Caco-2 (cell line): ENCODE data around the gene EXD3. TPM values are rescaled to one million over a fixed set of nuclear protein-coding genes. Genes with fewer than 3 reads are reported as not detected.

ENCODE experiments used
- BruUV-seq: library from RNA; stranded (reverse); fragments of 400-500 nt; replicated peaks from 2 replicates; lab custom pipeline; 2021; lab: Mats Ljungman, UMichigan
- CTCF ChIA-PET: fragments of 300-600 bp; sonication (Branson Sonifier 250); formaldehyde crosslinking; loops from one replicate; lab custom pipeline; 2022; ENCODE audit warnings: antibody characterized with exemption; lab: Charles Lee
- POLR2A ChIA-PET: fragments of 300-600 bp; sonication (Branson Sonifier 250); formaldehyde crosslinking; loops from one replicate; lab custom pipeline; 2022; ENCODE audit warnings: antibody characterized with exemption; lab: Charles Lee
- DNase-seq, 2 experiments: peaks; one replicate each; pipeline versions ENCODE4 v3.0.0 to v3.0.0-alpha.2; 2020 to 2022
- H3K27me3 ChIP-seq: replicated peaks from 2 replicates; pipeline ENCODE4 v1.6.0; 2011; ENCODE audit warnings: low read length; ENCODE audit not compliant: control insufficient read depth, insufficient read depth
- H3K36me3 ChIP-seq: 2 replicates; pipeline ENCODE4 v1.5.1; 2011; ENCODE audit warnings: low read length; ENCODE audit not compliant: control insufficient read depth, insufficient read depth
- H3K4me1 ChIP-seq: fragments of 250-450 bp; sonication (Bioruptor Pico); 2 replicates; pipeline ENCODE4 v1.5.1; 2020; ENCODE audit warnings: mild to moderate bottlenecking
- H3K4me3 ChIP-seq: 2 replicates; pipeline ENCODE4 v1.5.1; 2011; ENCODE audit warnings: low read depth, mild to moderate bottlenecking, control low read depth, low read length
- H3K9me3 ChIP-seq: fragments of 250-450 bp; sonication (Bioruptor Pico); 2 replicates; pipeline ENCODE4 v1.5.1; 2020; ENCODE audit warnings: mild to moderate bottlenecking, moderate library complexity
- H3K27ac Mint-ChIP-seq: one replicate; pipeline ENCODE4 v1.8.0; 2022; ENCODE audit warnings: mixed read lengths; ENCODE audit not compliant: unreplicated experiment
- H3K27me3 Mint-ChIP-seq: one replicate; pipeline ENCODE4 v1.8.0; 2022; ENCODE audit warnings: mixed read lengths; ENCODE audit not compliant: insufficient read depth, unreplicated experiment
- H3K36me3 Mint-ChIP-seq: one replicate; pipeline ENCODE4 v1.8.0; 2022; ENCODE audit warnings: mild to moderate bottlenecking, mixed read lengths; ENCODE audit not compliant: insufficient read depth, unreplicated experiment
- H3K4me1 Mint-ChIP-seq: one replicate; pipeline ENCODE4 v1.8.0; 2022; ENCODE audit warnings: low read depth, mixed read lengths; ENCODE audit not compliant: unreplicated experiment
- H3K4me3 Mint-ChIP-seq: one replicate; pipeline ENCODE4 v1.8.0; 2022; ENCODE audit warnings: mild to moderate bottlenecking, moderate library complexity, mixed read lengths; ENCODE audit not compliant: unreplicated experiment
- H3K9me3 Mint-ChIP-seq: one replicate; pipeline ENCODE4 v1.8.0; 2022; ENCODE audit warnings: mixed read lengths; ENCODE audit not compliant: unreplicated experiment
- intact Hi-C: fragments of 100-400 bp; cut with micrococcal nuclease; formaldehyde crosslinking; loops from one replicate; pipeline ENCODE4 v1.10.0; 2022; ENCODE audit not compliant: unreplicated experiment
- total RNA-seq: library from RNA; stranded (reverse); gene quantifications from 2 replicates; pipeline ENCODE4 v1.2.3, GENCODE V29; 2022
- TF ChIP-seq, protein P1 (sequence below), 2 experiments: fragments of 200-600 bp in 1 of 2; IDR thresholded peaks; 1 replicate in 1 of 2; 2 replicates in 1 of 2; pipeline versions ENCODE4 v1.5.1 to v1.8.0; 2011 to 2022; ENCODE audit warnings: antibody characterized with exemption in 1 of 2, control low read depth in 1 of 2, inconsistent platforms in 1 of 2, low read depth in 1 of 2, low read length in 1 of 2, mild to moderate bottlenecking in 1 of 2, moderate library complexity in 1 of 2; ENCODE audit not compliant: insufficient read depth in 1 of 2, severe bottlenecking in 1 of 2, unreplicated experiment in 1 of 2

Gene EXD3
- total RNA-seq, 1 experiment from 2014 or later: 10.9 TPM

- Mint-ChIP-seq H3K27me3 (no peaks in the 10 kb centered on the region), H3K27ac (no peak overlapping the region), H3K36me3 (no peaks in the 10 kb centered on the region), H3K4me1 (no peaks in the 10 kb centered on the region), H3K4me3 (no peak overlapping the region), H3K9me3 (no peaks in the 10 kb centered on the region)
- intact Hi-C loops: no loop called here
- H3K27me3 ChIP-seq: no peaks in the 10 kb centered on the region
- H3K9me3 ChIP-seq: no peaks in the 10 kb centered on the region
- BruUV-seq: no TSS peak
- peaks cover 54% of the 10 kb centered on the region for H3K4me1 ChIP-seq
- TF ChIP-seq, protein P1, sequence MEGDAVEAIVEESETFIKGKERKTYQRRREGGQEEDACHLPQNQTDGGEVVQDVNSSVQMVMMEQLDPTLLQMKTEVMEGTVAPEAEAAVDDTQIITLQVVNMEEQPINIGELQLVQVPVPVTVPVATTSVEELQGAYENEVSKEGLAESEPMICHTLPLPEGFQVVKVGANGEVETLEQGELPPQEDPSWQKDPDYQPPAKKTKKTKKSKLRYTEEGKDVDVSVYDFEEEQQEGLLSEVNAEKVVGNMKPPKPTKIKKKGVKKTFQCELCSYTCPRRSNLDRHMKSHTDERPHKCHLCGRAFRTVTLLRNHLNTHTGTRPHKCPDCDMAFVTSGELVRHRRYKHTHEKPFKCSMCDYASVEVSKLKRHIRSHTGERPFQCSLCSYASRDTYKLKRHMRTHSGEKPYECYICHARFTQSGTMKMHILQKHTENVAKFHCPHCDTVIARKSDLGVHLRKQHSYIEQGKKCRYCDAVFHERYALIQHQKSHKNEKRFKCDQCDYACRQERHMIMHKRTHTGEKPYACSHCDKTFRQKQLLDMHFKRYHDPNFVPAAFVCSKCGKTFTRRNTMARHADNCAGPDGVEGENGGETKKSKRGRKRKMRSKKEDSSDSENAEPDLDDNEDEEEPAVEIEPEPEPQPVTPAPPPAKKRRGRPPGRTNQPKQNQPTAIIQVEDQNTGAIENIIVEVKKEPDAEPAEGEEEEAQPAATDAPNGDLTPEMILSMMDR (IDR thresholded peaks at IDR 0.05; ENCODE audit: insufficient read depth in 1 of 2, low read depth in 1 of 2, low read length in 1 of 2, severe bottlenecking in 1 of 2, unreplicated experiment in 1 of 2): no peak
- no peaks in the 10 kb centered on the region for H3K36me3 ChIP-seq
- CTCF ChIA-PET: interaction anchor here (0.7 kb wide), 1 partner anchor 13 kb away, joined by 3 read pairs; the partner anchor contains the start of gene NRARP
- POLR2A ChIA-PET: no interaction called here
- H3K4me3 ChIP-seq: no peak overlapping the region
- peak in 1 of 2 experiments; percentile 36 for DNase-seq
Observed at GRCh38 chr9:137314561-137315560, 108.1 kb downstream of the EXD3 start.

GRCh38 chr9:137313956-137314560, 108.9 kb downstream of the EXD3 start:
- H3K36me3 Mint-ChIP-seq: no peaks in the 10 kb centered on the region
- H3K27me3 ChIP-seq: no peaks in the 10 kb centered on the region
- no peak overlapping the region for H3K27ac Mint-ChIP-seq
- ChIA-PET POLR2A (interaction anchor here (1.3 kb wide), 1 partner anchor 12 kb away, joined by 4 read pairs; the partner anchor contains the start of gene NRARP), CTCF (interaction anchor here (0.7 to 1.7 kb wide), 2 partner anchors 12 kb away, joined by 3 to 7 read pairs; partner anchors contain the start of gene NRARP)
- H3K4me1 ChIP-seq: peaks cover 54% of the 10 kb centered on the region
- no peaks in the 10 kb centered on the region for H3K9me3 Mint-ChIP-seq
- H3K27me3 Mint-ChIP-seq: no peaks in the 10 kb centered on the region
- H3K4me1 Mint-ChIP-seq: no peaks in the 10 kb centered on the region
- no peaks in the 10 kb centered on the region for H3K9me3 ChIP-seq
- TF ChIP-seq, protein P1 (IDR thresholded peaks at IDR 0.05; ENCODE audit: insufficient read depth in 1 of 2, low read depth in 1 of 2, low read length in 1 of 2, severe bottlenecking in 1 of 2, unreplicated experiment in 1 of 2): no peak
- intact Hi-C loops: no loop called here
- BruUV-seq: no TSS peak
- no peak overlapping the region for H3K4me3 ChIP-seq
- H3K4me3 Mint-ChIP-seq: no peak overlapping the region
- H3K36me3 ChIP-seq: no peaks in the 10 kb centered on the region
- DNase-seq: peak in 1 of 2 experiments; percentile 43

- no peaks in the 10 kb centered on the region for H3K36me3 ChIP-seq
- H3K4me1 Mint-ChIP-seq: no peaks in the 10 kb centered on the region
- H3K27ac Mint-ChIP-seq: no peak overlapping the region
- TF ChIP-seq, protein P1 (IDR thresholded peaks at IDR 0.05; ENCODE audit: insufficient read depth in 1 of 2, low read depth in 1 of 2, low read length in 1 of 2, severe bottlenecking in 1 of 2, unreplicated experiment in 1 of 2): no peak
- H3K36me3 Mint-ChIP-seq: no peaks in the 10 kb centered on the region
- POLR2A ChIA-PET: interaction anchor here (0.9 to 1.3 kb wide), 2 partner anchors 11 to 20 kb away, joined by 4 read pairs; partner anchors contain the start of gene NRARP
- peak; percentile 47 to 62 for DNase-seq
- no peaks in the 10 kb centered on the region for H3K9me3 ChIP-seq
- H3K27me3 ChIP-seq: no peaks in the 10 kb centered on the region
- H3K9me3 Mint-ChIP-seq: no peaks in the 10 kb centered on the region
- BruUV-seq: no TSS peak
- CTCF ChIA-PET: interaction anchor here (0.5 to 1.7 kb wide), 2 partner anchors 11 to 19 kb away, joined by 5 to 7 read pairs; partner anchors contain the start of gene NRARP
- peaks cover 54% of the 10 kb centered on the region for H3K4me1 ChIP-seq
- H3K4me3 Mint-ChIP-seq: no peak overlapping the region
- intact Hi-C loops: no loop called here
- no peaks in the 10 kb centered on the region for H3K27me3 Mint-ChIP-seq
- no peak overlapping the region for H3K4me3 ChIP-seq
Observed at GRCh38 chr9:137313326-137313936, 109.5 kb downstream of the EXD3 start.
